ENCODE results near the gene ZNF57. TPM values are rescaled to one million over a fixed set of nuclear protein-coding genes. Genes with fewer than 3 reads are reported as not detected.
"Not testable (repeated sequence)": the region's sequence is repeated elsewhere in the genome, so short reads cannot be mapped to it uniquely, and the experiment has no call there.

The ZNF57 gene
- polyA plus RNA-seq, 1 donor, result 11.3 TPM

- Histone ChIP-seq H3K27ac (ENCODE audit: low read length) (no peak overlapping the region), H3K36me3 (ENCODE audit: control insufficient read depth, insufficient read depth, low read length) (peaks cover 4% of the 10 kb centered on the region), H3K4me1 (ENCODE audit: control insufficient read depth, insufficient read depth, low read length) (no peaks in the 10 kb centered on the region), H3K9me3 (ENCODE audit: control insufficient read depth, low read depth, low read length) (peaks cover 20% of the 10 kb centered on the region), H3K27me3 (ENCODE audit: control insufficient read depth, insufficient read depth, low read length) (no peaks in the 10 kb centered on the region), H3K4me3 (ENCODE audit: low read length) (no peak overlapping the region)
- no CpG with 5 or more reads among the region's 53 CpGs for WGBS (ENCODE audit: insufficient coverage, low lambda C conversion rate)
- no peak for DNase-seq
These were observed 25.8 kb downstream of the ZNF57 start for GRCh38 chr19:2926341-2927031.

- Histone ChIP-seq H3K36me3 (ENCODE audit: control insufficient read depth, insufficient read depth, low read length) (peaks cover 4% of the 10 kb centered on the region), H3K27me3 (ENCODE audit: control insufficient read depth, insufficient read depth, low read length) (no peaks in the 10 kb centered on the region), H3K9me3 (ENCODE audit: control insufficient read depth, low read depth, low read length) (peaks cover 20% of the 10 kb centered on the region), H3K4me1 (ENCODE audit: control insufficient read depth, insufficient read depth, low read length) (no peaks in the 10 kb centered on the region), H3K27ac (ENCODE audit: low read length) (no peak overlapping the region), H3K4me3 (ENCODE audit: low read length) (no peak overlapping the region)
- DNase-seq, result no peak
- WGBS (ENCODE audit: insufficient coverage, low lambda C conversion rate), result no CpG with 5 or more reads among the region's 18 CpGs
These were observed 26.3 kb downstream of the ZNF57 start for GRCh38 chr19:2927032-2927430.

- H3K27ac ChIP-seq (ENCODE audit: low read length), result no peak overlapping the region
- DNase-seq, result no peak
- H3K36me3 ChIP-seq (ENCODE audit: control insufficient read depth, insufficient read depth, low read length), result peaks cover 44% of the 10 kb centered on the region
- no peaks in the 10 kb centered on the region for H3K27me3 ChIP-seq (ENCODE audit: control insufficient read depth, insufficient read depth, low read length)
- no peaks in the 10 kb centered on the region for H3K4me1 ChIP-seq (ENCODE audit: control insufficient read depth, insufficient read depth, low read length)
- H3K4me3 ChIP-seq (ENCODE audit: low read length), result no peak overlapping the region
- H3K9me3 ChIP-seq (ENCODE audit: control insufficient read depth, low read depth, low read length), result peaks cover 44% of the 10 kb centered on the region
- WGBS (ENCODE audit: insufficient coverage, low lambda C conversion rate), result no CpG with 5 or more reads among the region's 18 CpGs
These were observed 32.8 kb downstream of the ZNF57 start for GRCh38 chr19:2933490-2933910.

GRCh38 chr19:2935863-2936262 lies 35.1 kb downstream of the ZNF57 start:
- not testable (repeated sequence) for H3K4me1 ChIP-seq (ENCODE audit: control insufficient read depth, insufficient read depth, low read length); H3K27ac ChIP-seq (ENCODE audit: low read length); H3K4me3 ChIP-seq (ENCODE audit: low read length); H3K27me3 ChIP-seq (ENCODE audit: control insufficient read depth, insufficient read depth, low read length); DNase-seq
- Histone ChIP-seq H3K36me3 (ENCODE audit: control insufficient read depth, insufficient read depth, low read length) (peaks cover 49% of the 10 kb centered on the region), H3K9me3 (ENCODE audit: control insufficient read depth, low read depth, low read length) (peaks cover 39% of the 10 kb centered on the region)
- no CpG with 5 or more reads among the region's 4 CpGs for WGBS (ENCODE audit: insufficient coverage, low lambda C conversion rate)

GRCh38 chr19:2942928-2943640 lies 42.4 kb downstream of the ZNF57 start:
- peak in 1 of 2 donors; percentile 56 for DNase-seq
- no peaks in the 10 kb centered on the region for H3K9me3 ChIP-seq (ENCODE audit: control insufficient read depth, low read depth, low read length)
- peaks cover 7% of the 10 kb centered on the region for H3K36me3 ChIP-seq (ENCODE audit: control insufficient read depth, insufficient read depth, low read length)
- WGBS (ENCODE audit: insufficient coverage, low lambda C conversion rate), result 60% methylated on average over 1 of the region's 14 CpGs
- H3K4me3 ChIP-seq (ENCODE audit: low read length), result no peak overlapping the region
- H3K27ac ChIP-seq (ENCODE audit: low read length), result no peak overlapping the region
- peaks cover 11% of the 10 kb centered on the region for H3K4me1 ChIP-seq (ENCODE audit: control insufficient read depth, insufficient read depth, low read length)
- H3K27me3 ChIP-seq (ENCODE audit: control insufficient read depth, insufficient read depth, low read length), result no peaks in the 10 kb centered on the region

- H3K27ac ChIP-seq (ENCODE audit: low read length), result peak overlapping the region; percentile 51
- DNase-seq, result no peak
- peak overlapping the region; percentile 75 for H3K4me3 ChIP-seq (ENCODE audit: low read length)
- WGBS (ENCODE audit: insufficient coverage, low lambda C conversion rate), result 0% methylated on average over 3 of the region's 23 CpGs
- H3K27me3 ChIP-seq (ENCODE audit: control insufficient read depth, insufficient read depth, low read length), result no peaks in the 10 kb centered on the region
- H3K4me1 ChIP-seq (ENCODE audit: control insufficient read depth, insufficient read depth, low read length), result peaks cover 11% of the 10 kb centered on the region
- H3K9me3 ChIP-seq (ENCODE audit: control insufficient read depth, low read depth, low read length), result no peaks in the 10 kb centered on the region
- H3K36me3 ChIP-seq (ENCODE audit: control insufficient read depth, insufficient read depth, low read length), result peaks cover 1% of the 10 kb centered on the region
These were observed 43.7 kb downstream of the ZNF57 start for GRCh38 chr19:2944403-2944774.

- WGBS (ENCODE audit: insufficient coverage, low lambda C conversion rate), result no CpG with 5 or more reads among the region's 74 CpGs
These were observed 44.2 kb downstream of the ZNF57 start, which contains the start of gene ZNF77 for GRCh38 chr19:2944775-2945574. TSS of gene ZNF77 (minus strand) at chr19:2944971. CDS start at chr19:2944840, 131 bp downstream.

GRCh38 chr19:2945575-2946184 lies 45.0 kb downstream of the ZNF57 start:
- WGBS (ENCODE audit: insufficient coverage, low lambda C conversion rate), result 36% methylated on average over 2 of the region's 17 CpGs
- peak overlapping the region; percentile 75 for H3K4me3 ChIP-seq (ENCODE audit: low read length)
- H3K27me3 ChIP-seq (ENCODE audit: control insufficient read depth, insufficient read depth, low read length), result no peaks in the 10 kb centered on the region
- H3K27ac ChIP-seq (ENCODE audit: low read length), result peak overlapping the region; percentile 84
- no peaks in the 10 kb centered on the region for H3K9me3 ChIP-seq (ENCODE audit: control insufficient read depth, low read depth, low read length)
- no peaks in the 10 kb centered on the region for H3K36me3 ChIP-seq (ENCODE audit: control insufficient read depth, insufficient read depth, low read length)
- H3K4me1 ChIP-seq (ENCODE audit: control insufficient read depth, insufficient read depth, low read length), result peaks cover 11% of the 10 kb centered on the region
- no peak for DNase-seq

More at GRCh38 chr19:2944775-2945574, 44.2 kb downstream of the ZNF57 start, which contains the start of gene ZNF77:
- H3K4me1 ChIP-seq (ENCODE audit: control insufficient read depth, insufficient read depth, low read length), result peaks cover 11% of the 10 kb centered on the region
- H3K4me3 ChIP-seq (ENCODE audit: low read length), result peak within 1 kb of the TSS; percentile 75
- peak within 1 kb of the TSS; percentile 84 for H3K27ac ChIP-seq (ENCODE audit: low read length)
- peak; percentile 98 to 100 for DNase-seq
- H3K27me3 ChIP-seq (ENCODE audit: control insufficient read depth, insufficient read depth, low read length), result no peaks in the 10 kb centered on the region
- no peaks in the 10 kb centered on the region for H3K9me3 ChIP-seq (ENCODE audit: control insufficient read depth, low read depth, low read length)
- no peaks in the 10 kb centered on the region for H3K36me3 ChIP-seq (ENCODE audit: control insufficient read depth, insufficient read depth, low read length)

- peak in 1 of 2 donors; percentile 74 for DNase-seq
- H3K27ac ChIP-seq (ENCODE audit: low read length), result peak overlapping the region; percentile 95
- H3K9me3 ChIP-seq (ENCODE audit: control insufficient read depth, low read depth, low read length), result no peaks in the 10 kb centered on the region
- 0% methylated on average over 1 of the region's 11 CpGs for WGBS (ENCODE audit: insufficient coverage, low lambda C conversion rate)
- H3K4me1 ChIP-seq (ENCODE audit: control insufficient read depth, insufficient read depth, low read length), result peaks cover 6% of the 10 kb centered on the region
- peak overlapping the region; percentile 74 for H3K4me3 ChIP-seq (ENCODE audit: low read length)
- H3K36me3 ChIP-seq (ENCODE audit: control insufficient read depth, insufficient read depth, low read length), result no peaks in the 10 kb centered on the region
- no peaks in the 10 kb centered on the region for H3K27me3 ChIP-seq (ENCODE audit: control insufficient read depth, insufficient read depth, low read length)
These were observed 49.2 kb downstream of the ZNF57 start for GRCh38 chr19:2949939-2950285.

Data from large intestine (tissue), 3 donors.